ENCODE measurements around the gene IRAG1. TPM values are rescaled to one million over a fixed set of nuclear protein-coding genes. Genes with fewer than 3 reads are reported as not detected.

The IRAG1 gene
- 10 to 100 TPM in 2 of 4 donors, 1 to 10 TPM in 2; 4.2 to 44.6 (median 11.8) TPM for total RNA-seq

- no peaks in the 10 kb centered on the region for H3K4me1 ChIP-seq
- H3K27ac ChIP-seq, result peak within 1 kb of the TSS; percentile 53 to 89 (median 66)
- H3K9me3 ChIP-seq, result no peaks in the 10 kb centered on the region
- H3K36me3 ChIP-seq, result no peaks in the 10 kb centered on the region
- no peaks in the 10 kb centered on the region for H3K27me3 ChIP-seq
- DNase-seq, result no peak
- TF ChIP-seq CTCF (IDR thresholded peaks at IDR 0.05) (no peak), POLR2A (IDR thresholded peaks at IDR 0.05) (no peak)
- H3K4me3 ChIP-seq, result peak within 1 kb of the TSS in 3 of 4 donors; percentile 5 to 35 (median 35)
Measured at GRCh38 chr11:10693509-10694081, at the start of gene IRAG1. Gene IRAG1, minus strand, starts transcription at chr11:10693755. Its CDS starts 153 bp downstream, at chr11:10693602.

- Histone ChIP-seq H3K36me3 (no peaks in the 10 kb centered on the region), H3K4me3 (no peak overlapping the region), H3K27ac (peak overlapping the region; percentile 25 to 63 (median 49)), H3K9me3 (no peaks in the 10 kb centered on the region), H3K27me3 (no peaks in the 10 kb centered on the region), H3K4me1 (peaks cover 0 to 16% (median 2%) of the 10 kb centered on the region in 4 donors)
- TF ChIP-seq CTCF (IDR thresholded peaks at IDR 0.05), result no peak
- peak in 1 of 3 donors; percentile 50 for DNase-seq
Measured at GRCh38 chr11:10742460-10743208, 49.1 kb upstream of the IRAG1 start.

- H3K36me3 ChIP-seq, result no peaks in the 10 kb centered on the region
- TF ChIP-seq POLR2A (IDR thresholded peaks at IDR 0.05), result peak in 1 of 2 donors; percentile 20
- peak; percentile 90 to 99 (median 98) for TF ChIP-seq CTCF (IDR thresholded peaks at IDR 0.05)
- DNase-seq, result peak; percentile 90 to 96 (median 94)
- H3K27ac ChIP-seq, result peak overlapping the region; percentile 26 to 58 (median 40)
- H3K4me1 ChIP-seq, result peaks cover 0 to 8% (median 3%) of the 10 kb centered on the region in 4 donors
- H3K9me3 ChIP-seq, result no peaks in the 10 kb centered on the region
- no peaks in the 10 kb centered on the region for H3K27me3 ChIP-seq
- peak overlapping the region in 3 of 4 donors; percentile 3 to 7 (median 4) for H3K4me3 ChIP-seq
Measured at GRCh38 chr11:10735481-10736475, 42.2 kb upstream of the IRAG1 start.

GRCh38 chr11:10731064-10731680 lies 37.6 kb upstream of the IRAG1 start:
- Histone ChIP-seq H3K27ac (no peak overlapping the region), H3K4me1 (peaks cover 0 to 6% (median 2%) of the 10 kb centered on the region in 4 donors), H3K9me3 (no peaks in the 10 kb centered on the region), H3K4me3 (no peak overlapping the region), H3K36me3 (no peaks in the 10 kb centered on the region), H3K27me3 (no peaks in the 10 kb centered on the region)
- DNase-seq, result no peak
- TF ChIP-seq POLR2A (IDR thresholded peaks at IDR 0.05), result no peak
- TF ChIP-seq CTCF (IDR thresholded peaks at IDR 0.05), result no peak

GRCh38 chr11:10730151-10730550 lies 36.6 kb upstream of the IRAG1 start:
- no peaks in the 10 kb centered on the region for H3K4me1 ChIP-seq
- no peak overlapping the region for H3K27ac ChIP-seq
- H3K4me3 ChIP-seq, result no peak overlapping the region
- no peaks in the 10 kb centered on the region for H3K9me3 ChIP-seq
- no peak for DNase-seq
- no peaks in the 10 kb centered on the region for H3K27me3 ChIP-seq
- TF ChIP-seq CTCF (IDR thresholded peaks at IDR 0.05) (no peak), POLR2A (IDR thresholded peaks at IDR 0.05) (no peak)
- H3K36me3 ChIP-seq, result no peaks in the 10 kb centered on the region
